KMS-11 (cell line): Measurements from ENCODE around the gene EHD2.

Experiments
- H2AFZ ChIP-seq: fragments of 200-600 bp; sonication (generic); 2 replicates; pipeline ENCODE4 v1.6.1; 2016; ENCODE audit warnings: antibody characterized with exemption, mixed run types, low read depth
- H3K27ac ChIP-seq: fragments of 200-600 bp; sonication (generic); 2 replicates; pipeline ENCODE4 v1.6.1; 2016; ENCODE audit warnings: mild to moderate bottlenecking, mixed run types
- H3K27me3 ChIP-seq: fragments of 200-600 bp; sonication (generic); 2 replicates; pipeline ENCODE4 v1.6.1; 2017; ENCODE audit warnings: mild to moderate bottlenecking, low read depth, mixed run types, moderate library complexity; ENCODE audit not compliant: insufficient read depth
- H3K36me3 ChIP-seq: fragments of 200-600 bp; sonication (generic); 2 replicates; pipeline ENCODE4 v1.6.1; 2017; ENCODE audit warnings: mild to moderate bottlenecking, mixed run types; ENCODE audit not compliant: insufficient read depth
- H3K4me1 ChIP-seq: fragments of 200-600 bp; sonication (generic); 2 replicates; pipeline ENCODE4 v1.6.1; 2016; ENCODE audit warnings: mild to moderate bottlenecking, low read depth, mixed run types; ENCODE audit not compliant: poor library complexity, severe bottlenecking
- H3K4me2 ChIP-seq: fragments of 200-600 bp; sonication (generic); 2 replicates; pipeline ENCODE4 v1.7.0; 2016; ENCODE audit warnings: mild to moderate bottlenecking, mixed run types
- H3K4me3 ChIP-seq: fragments of 200-600 bp; sonication (generic); IDR thresholded peaks from 2 replicates; pipeline ENCODE4 v1.6.1; 2017; ENCODE audit warnings: low read depth, low read length, mixed read lengths; ENCODE audit not compliant: insufficient read depth
- H3K79me2 ChIP-seq: fragments of 200-600 bp; sonication (generic); 2 replicates; pipeline ENCODE4 v1.6.1; 2016; ENCODE audit warnings: low read depth, mixed run types; ENCODE audit not compliant: insufficient read depth
- H3K9ac ChIP-seq: fragments of 200-600 bp; sonication (generic); 2 replicates; pipeline ENCODE4 v1.6.1; 2016; ENCODE audit warnings: mild to moderate bottlenecking, mixed run types
- H4K20me1 ChIP-seq: fragments of 200-600 bp; sonication (generic); 2 replicates; pipeline ENCODE4 v1.6.1; 2016; ENCODE audit warnings: mild to moderate bottlenecking, mixed run types; ENCODE audit not compliant: insufficient read depth
- TF ChIP-seq, protein P1 (sequence below): fragments of 200-600 bp; sonication (generic); conservative IDR thresholded peaks from 2 replicates; pipeline ENCODE4 v1.6.1; 2017; ENCODE audit warnings: low read depth, mild to moderate bottlenecking, antibody characterized with exemption, low read length, moderate library complexity, mixed read lengths

Gene EHD2

DNA sequence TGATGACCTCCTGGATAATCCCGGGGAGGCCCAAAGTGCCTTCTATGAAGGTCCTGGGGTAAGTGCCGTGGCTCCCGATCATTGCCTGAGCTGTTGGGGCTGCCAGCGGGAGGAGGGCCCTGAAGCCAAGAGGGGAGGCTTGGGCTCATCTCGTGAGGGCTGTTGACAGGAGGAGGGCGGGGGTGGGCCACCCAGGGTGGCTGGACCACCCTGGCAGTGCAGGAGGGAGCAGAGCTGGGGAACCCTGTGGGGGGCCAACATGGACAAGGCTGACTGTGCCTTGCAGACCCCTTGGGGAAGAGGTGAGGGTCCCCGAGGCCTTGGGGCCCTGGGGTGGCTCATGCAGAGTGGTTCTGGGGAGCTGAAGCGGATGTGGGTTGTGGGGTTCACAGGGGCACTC is 37.4 kb upstream of the EHD2 start:
- Histone ChIP-seq H3K4me2 (no peak overlapping the region), H3K9ac (no peak overlapping the region), H3K27me3 (no peaks in the 10 kb centered on the region), H3K27ac (no peak overlapping the region), H3K4me1 (no peaks in the 10 kb centered on the region), H3K36me3 (no peaks in the 10 kb centered on the region), H2AFZ (no peak overlapping the region), H3K4me3 (no peak overlapping the region), H4K20me1 (no peaks in the 10 kb centered on the region), H3K79me2 (no peaks in the 10 kb centered on the region)
- TF ChIP-seq, protein P1, sequence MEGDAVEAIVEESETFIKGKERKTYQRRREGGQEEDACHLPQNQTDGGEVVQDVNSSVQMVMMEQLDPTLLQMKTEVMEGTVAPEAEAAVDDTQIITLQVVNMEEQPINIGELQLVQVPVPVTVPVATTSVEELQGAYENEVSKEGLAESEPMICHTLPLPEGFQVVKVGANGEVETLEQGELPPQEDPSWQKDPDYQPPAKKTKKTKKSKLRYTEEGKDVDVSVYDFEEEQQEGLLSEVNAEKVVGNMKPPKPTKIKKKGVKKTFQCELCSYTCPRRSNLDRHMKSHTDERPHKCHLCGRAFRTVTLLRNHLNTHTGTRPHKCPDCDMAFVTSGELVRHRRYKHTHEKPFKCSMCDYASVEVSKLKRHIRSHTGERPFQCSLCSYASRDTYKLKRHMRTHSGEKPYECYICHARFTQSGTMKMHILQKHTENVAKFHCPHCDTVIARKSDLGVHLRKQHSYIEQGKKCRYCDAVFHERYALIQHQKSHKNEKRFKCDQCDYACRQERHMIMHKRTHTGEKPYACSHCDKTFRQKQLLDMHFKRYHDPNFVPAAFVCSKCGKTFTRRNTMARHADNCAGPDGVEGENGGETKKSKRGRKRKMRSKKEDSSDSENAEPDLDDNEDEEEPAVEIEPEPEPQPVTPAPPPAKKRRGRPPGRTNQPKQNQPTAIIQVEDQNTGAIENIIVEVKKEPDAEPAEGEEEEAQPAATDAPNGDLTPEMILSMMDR, result no peak

DNA sequence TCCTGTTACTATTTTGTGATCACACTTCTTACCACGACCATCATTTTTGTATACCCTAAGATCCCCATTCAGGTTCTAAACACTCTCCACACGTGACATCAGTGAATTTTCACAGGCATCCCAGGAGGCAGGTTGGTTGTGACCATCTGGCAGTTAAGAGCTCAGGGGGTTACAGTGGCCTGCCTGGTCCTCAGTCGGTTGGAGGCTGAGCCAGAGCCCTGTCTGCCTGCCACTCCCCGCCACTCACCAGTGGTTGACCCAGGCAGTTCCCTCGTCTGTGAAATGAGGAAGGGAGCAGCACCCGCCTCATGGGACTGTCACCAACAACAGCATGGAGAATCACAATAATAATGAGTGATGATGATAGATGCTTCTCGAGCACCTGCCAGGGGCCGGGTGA is 36.4 kb upstream of the EHD2 start:
- no peak overlapping the region for H2AFZ ChIP-seq
- TF ChIP-seq, protein P1, result no peak
- H3K27me3 ChIP-seq, result no peaks in the 10 kb centered on the region
- H3K27ac ChIP-seq, result no peak overlapping the region
- no peaks in the 10 kb centered on the region for H4K20me1 ChIP-seq
- H3K4me3 ChIP-seq, result no peak overlapping the region
- no peak overlapping the region for H3K9ac ChIP-seq
- no peaks in the 10 kb centered on the region for H3K79me2 ChIP-seq
- no peaks in the 10 kb centered on the region for H3K4me1 ChIP-seq
- no peak overlapping the region for H3K4me2 ChIP-seq
- no peaks in the 10 kb centered on the region for H3K36me3 ChIP-seq

DNA sequence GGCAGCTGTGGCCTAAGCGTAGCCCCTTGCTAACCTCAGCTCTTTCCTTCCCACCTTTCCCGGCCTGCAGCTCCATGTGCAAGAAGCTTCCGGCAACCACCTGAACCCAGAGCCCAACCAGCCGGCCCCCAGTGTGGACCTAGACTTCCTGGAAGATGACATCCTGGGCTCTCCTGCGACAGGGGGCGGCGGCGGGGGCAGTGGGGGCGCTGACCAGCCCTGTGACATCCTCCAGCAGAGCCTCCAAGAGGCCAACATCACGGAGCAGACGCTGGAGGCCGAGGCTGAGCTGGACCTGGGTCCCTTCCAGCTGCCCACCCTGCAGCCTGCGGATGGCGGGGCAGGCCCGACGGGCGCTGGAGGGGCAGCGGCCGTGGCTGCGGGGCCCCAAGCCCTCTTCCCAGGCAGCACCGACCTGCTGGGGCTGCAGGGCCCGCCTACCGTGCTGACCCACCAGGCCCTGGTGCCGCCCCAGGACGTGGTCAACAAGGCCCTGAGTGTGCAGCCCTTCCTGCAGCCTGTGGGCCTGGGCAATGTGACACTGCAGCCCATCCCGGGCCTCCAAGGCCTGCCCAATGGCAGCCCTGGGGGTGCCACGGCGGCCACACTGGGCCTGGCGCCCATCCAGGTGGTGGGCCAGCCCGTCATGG is 33.8 kb upstream of the EHD2 start:
- H3K4me2 ChIP-seq, result no peak overlapping the region
- no peak overlapping the region for H3K27ac ChIP-seq
- no peaks in the 10 kb centered on the region for H3K79me2 ChIP-seq
- H3K27me3 ChIP-seq, result no peaks in the 10 kb centered on the region
- no peak overlapping the region for H2AFZ ChIP-seq
- TF ChIP-seq, protein P1, result no peak
- H3K36me3 ChIP-seq, result no peaks in the 10 kb centered on the region
- H4K20me1 ChIP-seq, result no peaks in the 10 kb centered on the region
- no peaks in the 10 kb centered on the region for H3K4me1 ChIP-seq
- no peak overlapping the region for H3K9ac ChIP-seq
- H3K4me3 ChIP-seq, result no peak overlapping the region

DNA sequence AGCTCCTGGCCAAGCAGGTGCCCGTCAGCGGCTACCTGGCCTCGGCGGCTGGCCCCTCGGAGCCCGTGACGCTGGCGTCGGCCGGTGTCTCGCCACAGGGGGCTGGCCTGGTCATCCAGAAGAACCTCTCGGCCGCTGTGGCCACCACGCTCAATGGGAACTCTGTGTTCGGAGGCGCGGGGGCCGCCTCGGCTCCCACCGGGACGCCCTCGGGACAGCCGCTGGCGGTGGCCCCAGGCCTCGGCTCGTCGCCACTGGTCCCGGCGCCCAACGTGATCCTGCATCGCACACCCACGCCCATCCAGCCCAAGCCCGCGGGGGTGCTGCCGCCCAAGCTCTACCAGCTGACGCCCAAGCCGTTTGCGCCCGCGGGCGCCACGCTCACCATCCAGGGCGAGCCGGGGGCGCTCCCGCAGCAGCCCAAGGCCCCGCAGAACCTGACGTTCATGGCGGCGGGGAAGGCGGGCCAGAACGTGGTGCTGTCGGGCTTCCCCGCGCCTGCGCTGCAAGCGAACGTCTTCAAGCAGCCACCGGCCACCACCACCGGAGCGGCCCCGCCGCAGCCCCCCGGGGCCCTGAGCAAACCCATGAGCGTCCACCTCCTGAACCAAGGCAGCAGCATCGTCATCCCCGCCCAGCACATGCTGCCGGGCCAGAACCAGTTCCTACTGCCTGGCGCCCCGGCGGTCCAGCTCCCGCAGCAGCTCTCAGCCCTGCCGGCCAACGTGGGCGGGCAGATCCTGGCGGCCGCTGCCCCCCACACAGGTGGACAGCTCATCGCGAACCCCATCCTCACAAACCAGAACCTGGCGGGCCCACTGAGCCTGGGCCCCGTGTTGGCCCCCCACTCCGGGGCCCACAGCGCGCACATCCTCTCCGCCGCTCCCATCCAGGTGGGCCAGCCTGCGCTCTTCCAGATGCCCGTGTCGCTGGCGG is 33.0 kb upstream of the EHD2 start:
- Histone ChIP-seq H3K4me3 (no peak overlapping the region), H3K27ac (no peak overlapping the region), H3K4me1 (no peaks in the 10 kb centered on the region), H3K36me3 (no peaks in the 10 kb centered on the region), H3K4me2 (no peak overlapping the region), H3K79me2 (no peaks in the 10 kb centered on the region), H4K20me1 (no peaks in the 10 kb centered on the region), H3K27me3 (no peaks in the 10 kb centered on the region), H3K9ac (no peak overlapping the region), H2AFZ (no peak overlapping the region)
- TF ChIP-seq, protein P1, result no peak
